ENCODE data around the gene FBXO38. TPM values are rescaled to one million over a fixed set of nuclear protein-coding genes. Genes with fewer than 3 reads are reported as not detected.

Gene FBXO38
- total and polyA plus RNA-seq, 9 of the 15 experiments (the other 6 are each of a cell fraction or from before 2014, with no cell fraction given): 7.4 to 39.4 (median 29.3) TPM

DNA sequence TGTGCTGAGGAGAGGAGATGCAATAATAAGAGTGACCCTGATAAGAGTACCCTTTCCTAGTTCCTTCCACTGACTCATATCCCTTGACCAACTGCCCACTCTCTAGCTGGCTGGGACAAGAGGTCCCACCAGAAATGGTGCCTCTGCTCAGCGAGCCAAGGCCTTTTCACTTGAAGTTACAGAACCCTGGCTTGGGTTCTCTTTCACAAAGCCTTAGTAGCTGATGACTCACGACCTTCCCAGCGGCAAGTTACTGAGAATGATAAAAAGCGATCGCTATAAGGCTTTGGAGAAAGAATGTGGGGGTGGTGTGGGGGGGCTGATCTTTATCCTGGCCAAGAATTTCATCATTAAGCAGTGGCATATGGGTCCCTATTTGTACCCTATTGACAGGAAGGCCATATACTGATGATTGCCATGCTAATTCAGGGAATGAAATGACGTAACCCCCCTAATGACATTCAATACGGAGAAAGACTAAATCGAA is 90.3 kb downstream of the FBXO38 start (continued):
- TF ChIP-seq, protein P1, sequence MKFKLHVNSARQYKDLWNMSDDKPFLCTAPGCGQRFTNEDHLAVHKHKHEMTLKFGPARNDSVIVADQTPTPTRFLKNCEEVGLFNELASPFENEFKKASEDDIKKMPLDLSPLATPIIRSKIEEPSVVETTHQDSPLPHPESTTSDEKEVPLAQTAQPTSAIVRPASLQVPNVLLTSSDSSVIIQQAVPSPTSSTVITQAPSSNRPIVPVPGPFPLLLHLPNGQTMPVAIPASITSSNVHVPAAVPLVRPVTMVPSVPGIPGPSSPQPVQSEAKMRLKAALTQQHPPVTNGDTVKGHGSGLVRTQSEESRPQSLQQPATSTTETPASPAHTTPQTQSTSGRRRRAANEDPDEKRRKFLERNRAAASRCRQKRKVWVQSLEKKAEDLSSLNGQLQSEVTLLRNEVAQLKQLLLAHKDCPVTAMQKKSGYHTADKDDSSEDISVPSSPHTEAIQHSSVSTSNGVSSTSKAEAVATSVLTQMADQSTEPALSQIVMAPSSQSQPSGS (CRISPR knock-in tag; IDR thresholded peaks at IDR 0.05): no peak
- TF ChIP-seq, protein P2, sequence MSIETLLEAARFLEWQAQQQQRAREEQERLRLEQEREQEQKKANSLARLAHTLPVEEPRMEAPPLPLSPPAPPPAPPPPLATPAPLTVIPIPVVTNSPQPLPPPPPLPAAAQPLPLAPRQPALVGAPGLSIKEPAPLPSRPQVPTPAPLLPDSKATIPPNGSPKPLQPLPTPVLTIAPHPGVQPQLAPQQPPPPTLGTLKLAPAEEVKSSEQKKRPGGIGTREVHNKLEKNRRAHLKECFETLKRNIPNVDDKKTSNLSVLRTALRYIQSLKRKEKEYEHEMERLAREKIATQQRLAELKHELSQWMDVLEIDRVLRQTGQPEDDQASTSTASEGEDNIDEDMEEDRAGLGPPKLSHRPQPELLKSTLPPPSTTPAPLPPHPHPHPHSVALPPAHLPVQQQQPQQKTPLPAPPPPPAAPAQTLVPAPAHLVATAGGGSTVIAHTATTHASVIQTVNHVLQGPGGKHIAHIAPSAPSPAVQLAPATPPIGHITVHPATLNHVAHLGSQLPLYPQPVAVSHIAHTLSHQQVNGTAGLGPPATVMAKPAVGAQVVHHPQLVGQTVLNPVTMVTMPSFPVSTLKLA (conservative IDR thresholded peaks at IDR 0.05): no peak
- TF ChIP-seq FOXK2 (conservative IDR thresholded peaks at IDR 0.05 in 1 of 2, IDR thresholded peaks at IDR 0.05 in 1 of 2; ENCODE audit: low read depth in 2 of 2): no peak
- TF ChIP-seq PCBP2 (IDR thresholded peaks at IDR 0.05; ENCODE audit: low read depth, low read length, poor library complexity, severe bottlenecking): no peak
- TF ChIP-seq ZNF280B (CRISPR knock-in tag; IDR thresholded peaks at IDR 0.05): no peak
- TF ChIP-seq ZNF347 (CRISPR knock-in tag; IDR thresholded peaks at IDR 0.05; ENCODE audit: low read depth): no peak
- no peak for TF ChIP-seq ZNF644 (tag; IDR thresholded peaks at IDR 0.05; ENCODE audit: low read depth)
- TF ChIP-seq ESRRA (IDR thresholded peaks at IDR 0.05; ENCODE audit: borderline replicate concordance, low read depth): no peak
- peak; percentile 89 for TF ChIP-seq JUND (IDR thresholded peaks at IDR 0.05; ENCODE audit: borderline replicate concordance, low read depth, low read length)
- TF ChIP-seq JUND (tag; IDR thresholded peaks at IDR 0.05; ENCODE audit: borderline replicate concordance, low read depth, low read length): peak; percentile 84; the same call in 2 of the 3 replicates
- no peak for TF ChIP-seq ZNF561 (CRISPR knock-in tag; conservative IDR thresholded peaks at IDR 0.05)

All from K562 (cell line).